Ovary (tissue), 3 donors: ENCODE results near the gene UNC5C.

Source experiments
- EP300 ChIP-seq: sonication (generic); formaldehyde crosslinking; IDR thresholded peaks from one replicate; pipeline ENCODE4 v1.6.1; 2017; ENCODE audit warnings: antibody characterized with exemption
- POLR2A ChIP-seq: fragments of 450-650 bp; IDR thresholded peaks from one replicate; pipeline ENCODE4 v1.6.1; 2017; ENCODE audit warnings: antibody characterized with exemption, mild to moderate bottlenecking, moderate library complexity
- TF ChIP-seq, protein P1 (sequence below), 3 donors: fragments of 450-650 bp in 2 of 3; fragments of 200-600 bp in 1 of 3; IDR thresholded peaks; one replicate each; pipeline versions ENCODE4 v1.5.1 to v1.8.0; 2016 to 2022; ENCODE audit warnings: antibody characterized with exemption in 3 of 3, mild to moderate bottlenecking in 1 of 3
- donor health status: DM: no; HTN: no; CAD: no.

DNA sequence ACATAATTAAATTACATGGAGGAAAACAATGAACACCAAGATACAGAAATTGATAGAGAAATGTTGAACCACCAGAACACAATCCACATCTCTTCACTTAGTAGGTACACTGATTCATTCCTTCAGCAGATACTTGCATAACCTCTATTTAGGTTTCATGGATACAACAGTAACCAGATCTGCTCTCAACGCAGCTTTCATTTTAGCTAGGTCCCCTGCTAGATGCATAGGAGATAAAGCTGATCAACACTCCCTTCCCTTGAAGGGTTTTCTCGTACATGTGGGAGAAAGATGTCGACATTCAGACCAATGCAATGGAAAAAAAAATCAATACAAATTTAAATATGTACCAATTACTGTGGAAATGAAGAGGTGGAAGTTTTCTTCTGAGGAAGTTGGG lies 37.3 kb downstream of the UNC5C start:
- TF ChIP-seq POLR2A (no peak), EP300 (no peak)
- TF ChIP-seq, protein P1, sequence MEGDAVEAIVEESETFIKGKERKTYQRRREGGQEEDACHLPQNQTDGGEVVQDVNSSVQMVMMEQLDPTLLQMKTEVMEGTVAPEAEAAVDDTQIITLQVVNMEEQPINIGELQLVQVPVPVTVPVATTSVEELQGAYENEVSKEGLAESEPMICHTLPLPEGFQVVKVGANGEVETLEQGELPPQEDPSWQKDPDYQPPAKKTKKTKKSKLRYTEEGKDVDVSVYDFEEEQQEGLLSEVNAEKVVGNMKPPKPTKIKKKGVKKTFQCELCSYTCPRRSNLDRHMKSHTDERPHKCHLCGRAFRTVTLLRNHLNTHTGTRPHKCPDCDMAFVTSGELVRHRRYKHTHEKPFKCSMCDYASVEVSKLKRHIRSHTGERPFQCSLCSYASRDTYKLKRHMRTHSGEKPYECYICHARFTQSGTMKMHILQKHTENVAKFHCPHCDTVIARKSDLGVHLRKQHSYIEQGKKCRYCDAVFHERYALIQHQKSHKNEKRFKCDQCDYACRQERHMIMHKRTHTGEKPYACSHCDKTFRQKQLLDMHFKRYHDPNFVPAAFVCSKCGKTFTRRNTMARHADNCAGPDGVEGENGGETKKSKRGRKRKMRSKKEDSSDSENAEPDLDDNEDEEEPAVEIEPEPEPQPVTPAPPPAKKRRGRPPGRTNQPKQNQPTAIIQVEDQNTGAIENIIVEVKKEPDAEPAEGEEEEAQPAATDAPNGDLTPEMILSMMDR (IDR thresholded peaks at IDR 0.05), result no peak
